GM23338 (cell line): ENCODE results near the gene MAP1LC3B2. TPM values are rescaled to one million over a fixed set of nuclear protein-coding genes. Genes with fewer than 3 reads are reported as not detected.

Source experiments
- ATAC-seq: fragments of 200-7000 bp; cut with Tn5 transposase; 3 replicates; pipeline ENCODE4 v1.9.1; 2020
- DNase-seq: peaks from one replicate; pipeline ENCODE4 v3.0.0-alpha.2; 2015; ENCODE audit warnings: low spot score
- H2AFZ ChIP-seq: fragments of 200-600 bp; sonication (generic); 2 replicates; pipeline ENCODE4 v1.8.0; 2016; ENCODE audit warnings: antibody characterized with exemption, mild to moderate bottlenecking, moderate library complexity
- H3F3A ChIP-seq: fragments of 200-600 bp; sonication (generic); replicated peaks from 2 replicates; pipeline ENCODE4 v1.8.0; 2017; ENCODE audit warnings: antibody characterized with exemption, mixed run types, low read depth
- H3K27ac ChIP-seq: fragments of 200-600 bp; sonication (generic); 2 replicates; pipeline ENCODE4 v1.6.1; 2016; ENCODE audit warnings: low read depth
- H3K27me3 ChIP-seq: fragments of 200-600 bp; sonication (generic); 2 replicates; pipeline ENCODE4 v1.8.0; 2016; ENCODE audit warnings: mild to moderate bottlenecking, mixed run types, moderate library complexity; ENCODE audit not compliant: insufficient read depth
- H3K36me3 ChIP-seq: fragments of 200-600 bp; sonication (generic); 2 replicates; pipeline ENCODE4 v1.8.0; 2016; ENCODE audit warnings: mild to moderate bottlenecking; ENCODE audit not compliant: insufficient read depth
- H3K4me1 ChIP-seq: fragments of 200-600 bp; sonication (generic); 2 replicates; pipeline ENCODE4 v1.8.0; 2016; ENCODE audit warnings: mild to moderate bottlenecking, moderate library complexity; ENCODE audit not compliant: insufficient read depth
- H3K4me2 ChIP-seq: fragments of 200-600 bp; sonication (generic); 2 replicates; pipeline ENCODE4 v1.7.1; 2017; ENCODE audit warnings: mixed run types
- H3K4me3 ChIP-seq: fragments of 200-600 bp; sonication (generic); 2 replicates; pipeline ENCODE4 v1.6.1; 2016; ENCODE audit warnings: mixed run types
- H3K79me2 ChIP-seq: fragments of 200-600 bp; sonication (generic); replicated peaks from 2 replicates; pipeline ENCODE4 v1.8.0; 2017; ENCODE audit warnings: mild to moderate bottlenecking; ENCODE audit not compliant: insufficient read depth
- H3K9me2 ChIP-seq: fragments of 200-600 bp; sonication (generic); 2 replicates; pipeline ENCODE4 v1.8.0; 2017; ENCODE audit not compliant: insufficient read depth
- H4K20me1 ChIP-seq: fragments of 200-600 bp; sonication (generic); replicated peaks from 2 replicates; pipeline ENCODE4 v1.8.0; 2017; ENCODE audit warnings: mild to moderate bottlenecking; ENCODE audit not compliant: insufficient read depth
- H3K27ac Mint-ChIP-seq: 2 replicates; pipeline ENCODE4 v1.8.0; 2020; ENCODE audit warnings: inconsistent platforms, mild to moderate bottlenecking, moderate library complexity, mixed read lengths
- H3K27me3 Mint-ChIP-seq: 3 replicates; pipeline ENCODE4 v1.8.0; 2022; ENCODE audit warnings: low read depth, mild to moderate bottlenecking, moderate library complexity, mixed read lengths, inconsistent platforms; ENCODE audit not compliant: insufficient read depth, poor library complexity
- H3K36me3 Mint-ChIP-seq: 3 replicates; pipeline ENCODE4 v1.8.0; 2021; ENCODE audit warnings: low read depth, mild to moderate bottlenecking, inconsistent platforms, moderate library complexity, mixed read lengths
- H3K4me1 Mint-ChIP-seq: 3 replicates; pipeline ENCODE4 v1.8.0; 2020; ENCODE audit warnings: mild to moderate bottlenecking, inconsistent platforms, mixed read lengths
- H3K4me3 Mint-ChIP-seq: 3 replicates; pipeline ENCODE4 v1.8.0; 2021; ENCODE audit warnings: moderate library complexity, mild to moderate bottlenecking, inconsistent platforms, mixed read lengths
- H3K9me3 Mint-ChIP-seq: 3 replicates; pipeline ENCODE4 v1.8.0; 2020; ENCODE audit warnings: moderate library complexity, mild to moderate bottlenecking, inconsistent platforms, mixed read lengths
- CREB1 ChIP-seq: fragments of 250-450 bp; sonication (Bioruptor Pico); IDR thresholded peaks from 2 replicates; pipeline ENCODE4 v1.5.0; 2020; ENCODE audit warnings: low read depth, mild to moderate bottlenecking, moderate library complexity
- CTCF ChIP-seq, 2 experiments: fragments of 200-600 bp in 1 of 2; sonication (generic) in 1 of 2; conservative IDR thresholded peaks; 2 replicates each; pipeline versions ENCODE4 v1.5.1 to v1.6.1; 2016 to 2017; ENCODE audit warnings: antibody characterized with exemption in 2 of 2, low read depth in 2 of 2, mild to moderate bottlenecking in 2 of 2, moderate library complexity in 1 of 2
- ETS1 ChIP-seq: IDR thresholded peaks from 2 replicates; pipeline ENCODE4 v1.6.1; 2016; ENCODE audit warnings: antibody characterized with exemption
- EZH2 ChIP-seq: fragments of 200-600 bp; sonication (generic); IDR thresholded peaks from one replicate; pipeline ENCODE4 v1.8.0; 2017; ENCODE audit warnings: antibody characterized with exemption, mild to moderate bottlenecking, low read depth; ENCODE audit not compliant: unreplicated experiment
- EZH2phosphoT487 ChIP-seq: fragments of 200-600 bp; sonication (generic); IDR thresholded peaks from one replicate; pipeline ENCODE4 v1.8.1; 2018; ENCODE audit warnings: antibody characterized with exemption; ENCODE audit not compliant: unreplicated experiment
- JUNB ChIP-seq: IDR thresholded peaks from one replicate; pipeline ENCODE4 v1.6.1; 2016; ENCODE audit warnings: antibody characterized with exemption; ENCODE audit not compliant: unreplicated experiment
- NANOG ChIP-seq: IDR thresholded peaks from 2 replicates; pipeline ENCODE4 v1.6.1; 2016; ENCODE audit warnings: antibody characterized with exemption, borderline replicate concordance
- POLR2AphosphoS5 ChIP-seq: IDR thresholded peaks from 2 replicates; pipeline ENCODE4 v1.6.1; 2016; ENCODE audit warnings: antibody characterized with exemption, low read depth
- REST ChIP-seq: IDR thresholded peaks from one replicate; pipeline ENCODE4 v1.6.1; 2018; ENCODE audit warnings: antibody characterized with exemption; ENCODE audit not compliant: unreplicated experiment
- STAT1 ChIP-seq: IDR thresholded peaks from one replicate; pipeline ENCODE4 v1.6.1; 2016; ENCODE audit warnings: antibody characterized with exemption; ENCODE audit not compliant: unreplicated experiment
- ZNF114 ChIP-seq: fragments of 250-450 bp; sonication (Bioruptor Pico); IDR thresholded peaks from 2 replicates; pipeline ENCODE4 v1.5.0; 2020; ENCODE audit warnings: mild to moderate bottlenecking, moderate library complexity
- ZNF331 ChIP-seq: fragments of 250-450 bp; sonication (Bioruptor Pico); IDR thresholded peaks from 2 replicates; pipeline ENCODE4 v1.5.0; 2020; ENCODE audit warnings: low read depth, mild to moderate bottlenecking, moderate library complexity
- ZNF462 ChIP-seq: fragments of 250-450 bp; sonication (Bioruptor Pico); IDR thresholded peaks from 2 replicates; pipeline ENCODE4 v1.5.0; 2020; ENCODE audit warnings: mild to moderate bottlenecking, moderate library complexity
- polyA plus RNA-seq: library from polyadenylated mRNA; unstranded; fragments of >200 nt; fragmentation: Nextera tagmentation; extraction: Ambion mirVana; gene quantifications from 2 replicates; pipeline ENCODE4 v1.2.1, GENCODE V29; 2016
- total RNA-seq: library from RNA; depleted of rRNA; stranded (reverse); fragments of >200 nt; shearing (Covaris generic); gene quantifications from 2 replicates; pipeline ENCODE4 v1.2.3, GENCODE V29; 2014

MAP1LC3B2 gene
- total and polyA plus RNA-seq, 2 experiments from 2014 or later = 1.3 to 6.7 TPM

- no peaks in the 10 kb centered on the region for H3K9me2 ChIP-seq
- ATAC-seq (no peak), DNase-seq (no peak)
- H3K27ac ChIP-seq = no peak overlapping the region
- Mint-ChIP-seq H3K4me1 (peaks cover 51% of the 10 kb centered on the region), H3K4me3 (no peak overlapping the region), H3K27ac (no peak overlapping the region), H3K27me3 (peaks cover 23% of the 10 kb centered on the region), H3K9me3 (no peaks in the 10 kb centered on the region; the same call in 2 of the 3 replicates), H3K36me3 (no peaks in the 10 kb centered on the region; the same call in 2 of the 3 replicates)
- H3K4me1 ChIP-seq = peaks cover 26% of the 10 kb centered on the region
- no peaks in the 10 kb centered on the region for H3K79me2 ChIP-seq
- no peaks in the 10 kb centered on the region for H3K36me3 ChIP-seq
- H3K4me3 ChIP-seq = no peak overlapping the region
- no peak for TF ChIP-seq CTCF (conservative IDR thresholded peaks at IDR 0.05; ENCODE audit: low read depth in 2 of 2)
- no peak for TF ChIP-seq ZNF331 (CRISPR knock-in tag)
- TF ChIP-seq EZH2 = no peak
- no peak for TF ChIP-seq NANOG
- TF ChIP-seq ZNF114 = no peak
- TF ChIP-seq POLR2AphosphoS5 = no peak
- no peak for TF ChIP-seq EZH2phosphoT487
- no peak for TF ChIP-seq STAT1
- no peak for TF ChIP-seq CREB1 (CRISPR knock-in tag)
- TF ChIP-seq ZNF462 (CRISPR knock-in tag) = no peak
- TF ChIP-seq ETS1 = no peak
- TF ChIP-seq JUNB = no peak
- TF ChIP-seq REST = no peak
- H4K20me1 ChIP-seq = no peaks in the 10 kb centered on the region
- no peaks in the 10 kb centered on the region for H3F3A ChIP-seq
- H3K27me3 ChIP-seq = no peaks in the 10 kb centered on the region
- H2AFZ ChIP-seq = 0 out of 2 replicates have a peak overlapping the region, but pooled peaks have one; percentile 10
- H3K4me2 ChIP-seq = no peak overlapping the region
Observed at GRCh38 chr12:116520801-116521471, 38.2 kb upstream of the MAP1LC3B2 start.
